ENCODE measurements around the gene IFT80.
A peak's percentile ranks its signal among the peaks of the same experiment; 100 is the strongest.

Gene IFT80

GRCh38 chr3:160398820-160399124 lies 253 bp downstream of the IFT80 start:
- Mint-ChIP-seq H3K36me3 (ENCODE audit: low read depth) (no peaks in the 10 kb centered on the region), H3K27me3 (ENCODE audit: low read depth) (peaks cover 5% of the 10 kb centered on the region), H3K4me3 (peak overlapping the region; percentile 92 to 97 (median 96)), H3K9me3 (no peaks in the 10 kb centered on the region), H3K4me1 (peaks cover 40% of the 10 kb centered on the region), H3K27ac (peak overlapping the region; percentile 99)
- no peak for TF ChIP-seq CTCF (IDR thresholded peaks at IDR 0.05; ENCODE audit: unreplicated experiment in 3 of 3)

GRCh38 chr3:160395297-160395696 lies 3.7 kb downstream of the IFT80 start:
- Mint-ChIP-seq H3K4me1 (peaks cover 11% of the 10 kb centered on the region), H3K27me3 (ENCODE audit: low read depth) (no peaks in the 10 kb centered on the region), H3K9me3 (no peaks in the 10 kb centered on the region), H3K36me3 (ENCODE audit: low read depth) (no peaks in the 10 kb centered on the region), H3K4me3 (no peak overlapping the region), H3K27ac (no peak overlapping the region)
- no peak for TF ChIP-seq CTCF (IDR thresholded peaks at IDR 0.05; ENCODE audit: unreplicated experiment in 3 of 3)

GRCh38 chr3:160394009-160394392 lies 5.0 kb downstream of the IFT80 start:
- H3K27ac Mint-ChIP-seq, result no peak overlapping the region
- H3K4me3 Mint-ChIP-seq, result no peak overlapping the region
- no peaks in the 10 kb centered on the region for H3K36me3 Mint-ChIP-seq (ENCODE audit: low read depth)
- no peaks in the 10 kb centered on the region for H3K27me3 Mint-ChIP-seq (ENCODE audit: low read depth)
- H3K9me3 Mint-ChIP-seq, result no peaks in the 10 kb centered on the region
- TF ChIP-seq CTCF (IDR thresholded peaks at IDR 0.05; ENCODE audit: unreplicated experiment in 3 of 3), result no peak
- peaks cover 9% of the 10 kb centered on the region for H3K4me1 Mint-ChIP-seq

GRCh38 chr3:160393346-160394008 lies 5.5 kb downstream of the IFT80 start:
- H3K4me3 Mint-ChIP-seq, result no peak overlapping the region
- peaks cover 5% of the 10 kb centered on the region for H3K4me1 Mint-ChIP-seq
- H3K9me3 Mint-ChIP-seq, result no peaks in the 10 kb centered on the region
- no peak for TF ChIP-seq CTCF (IDR thresholded peaks at IDR 0.05; ENCODE audit: unreplicated experiment in 3 of 3)
- no peak overlapping the region for H3K27ac Mint-ChIP-seq
- no peaks in the 10 kb centered on the region for H3K27me3 Mint-ChIP-seq (ENCODE audit: low read depth)
- no peaks in the 10 kb centered on the region for H3K36me3 Mint-ChIP-seq (ENCODE audit: low read depth)

GRCh38 chr3:160392798-160393197 lies 6.2 kb downstream of the IFT80 start:
- Mint-ChIP-seq H3K9me3 (no peaks in the 10 kb centered on the region), H3K4me3 (no peak overlapping the region), H3K27ac (no peak overlapping the region), H3K36me3 (ENCODE audit: low read depth) (peaks cover 5% of the 10 kb centered on the region), H3K27me3 (ENCODE audit: low read depth) (no peaks in the 10 kb centered on the region), H3K4me1 (no peaks in the 10 kb centered on the region)
- TF ChIP-seq CTCF (IDR thresholded peaks at IDR 0.05; ENCODE audit: unreplicated experiment in 3 of 3), result no peak

GRCh38 chr3:160390565-160391138 lies 8.4 kb downstream of the IFT80 start:
- Mint-ChIP-seq H3K36me3 (ENCODE audit: low read depth) (peaks cover 7% of the 10 kb centered on the region), H3K9me3 (no peaks in the 10 kb centered on the region), H3K27ac (no peak overlapping the region), H3K27me3 (ENCODE audit: low read depth) (no peaks in the 10 kb centered on the region), H3K4me3 (no peak overlapping the region), H3K4me1 (no peaks in the 10 kb centered on the region)
- TF ChIP-seq CTCF (IDR thresholded peaks at IDR 0.05; ENCODE audit: unreplicated experiment in 3 of 3), result no peak
